HCT116 (cell line): ENCODE results near the gene DENND5B. TPM values are rescaled to one million over a fixed set of nuclear protein-coding genes. Genes with fewer than 3 reads are reported as not detected.
A peak's percentile ranks its signal among the peaks of the same experiment; 100 is the strongest.

Experiments used
- ATAC-seq: fragments of 200-7000 bp; cut with Tn5 transposase; 2 replicates; pipeline ENCODE4 v1.9.1; 2020; ENCODE audit warnings: mild to moderate bottlenecking, moderate library complexity
- BruUV-seq: library from RNA; stranded (reverse); fragments of 400-500 nt; replicated peaks from 2 replicates; lab custom pipeline; 2021; lab: Mats Ljungman, UMichigan
- CTCF ChIA-PET: fragments of 300-600 bp; sonication (Branson Sonifier 250); formaldehyde crosslinking; loops from one replicate; lab custom pipeline; 2021; ENCODE audit warnings: antibody characterized with exemption; lab: Charles Lee
- POLR2A ChIA-PET: fragments of 300-600, 350-600 bp; sonication (Branson Sonifier 250); formaldehyde crosslinking; loops from one replicate; lab custom pipeline; 2021; ENCODE audit warnings: antibody characterized with exemption; lab: Charles Lee
- RAD21 ChIA-PET, 2 experiments: fragments of 300-600 bp; sonication (Branson Sonifier 250); formaldehyde crosslinking; loops; one replicate each; lab custom pipeline; 2023; ENCODE audit warnings: low total read pairs in 2 of 2; ENCODE audit not compliant: uncharacterized antibody in 2 of 2, unreplicated experiment in 2 of 2, low non-redundant PET in 1 of 2; lab: Charles Lee
- DNase-seq: peaks from one replicate; pipeline ENCODE4 v3.0.0-alpha.2; 2010; ENCODE audit warnings: low read depth, low spot score
- H2AFZ ChIP-seq: fragments of 200-600 bp; shearing (Covaris generic), sonication (generic); 2 replicates; pipeline ENCODE4 v1.6.1; 2017; ENCODE audit warnings: low read depth, mixed run types, mixed read lengths, antibody characterized with exemption, low read length; ENCODE audit not compliant: poor library complexity, severe bottlenecking
- H3K27ac ChIP-seq: 2 replicates; pipeline ENCODE4 v1.5.1; 2012; ENCODE audit warnings: low read depth, low read length
- H3K27me3 ChIP-seq: fragments of 200-600 bp; sonication (generic); 2 replicates; pipeline ENCODE4 v1.6.1; 2016; ENCODE audit warnings: mixed run types, low read length, mixed read lengths; ENCODE audit not compliant: insufficient read depth
- H3K36me3 ChIP-seq, 2 experiments: fragments of 200-500 bp in 1 of 2; fragments of 200-600 bp in 1 of 2; sonication (Bioruptor generic) in 1 of 2; sonication (generic) in 1 of 2; 2 replicates each; pipeline versions ENCODE4 v1.5.1 to v1.6.1; 2014 to 2016; ENCODE audit warnings: low read length in 2 of 2, inconsistent platforms in 1 of 2, mixed read lengths in 1 of 2, mixed run types in 1 of 2; ENCODE audit not compliant: insufficient read depth in 2 of 2, control insufficient read depth in 1 of 2
- H3K4me1 ChIP-seq, 2 experiments: fragments of 200-600 bp in 1 of 2; sonication (generic) in 1 of 2; 2 replicates each; pipeline versions ENCODE4 v1.5.1 to v1.6.1; 2012 to 2017; ENCODE audit warnings: low read length in 2 of 2, inconsistent platforms in 1 of 2, mild to moderate bottlenecking in 1 of 2, mixed read lengths in 1 of 2, mixed run types in 1 of 2, moderate library complexity in 1 of 2; ENCODE audit not compliant: insufficient read depth in 2 of 2, control insufficient read depth in 1 of 2
- H3K4me2 ChIP-seq: fragments of 200-600 bp; sonication (generic); 2 replicates; pipeline ENCODE4 v1.6.1; 2017; ENCODE audit warnings: mixed run types, low read length, mixed read lengths
- H3K4me3 ChIP-seq, 2 experiments: fragments of 200-600 bp in 1 of 2; sonication (generic) in 1 of 2; replicated peaks in 1 of 2; 2 replicates each; pipeline ENCODE4 v1.5.1; 2011 to 2016; ENCODE audit warnings: low read length in 2 of 2, control low read depth in 1 of 2, low read depth in 1 of 2, mild to moderate bottlenecking in 1 of 2, mixed read lengths in 1 of 2, mixed run types in 1 of 2
- H3K79me2 ChIP-seq: fragments of 200-600 bp; sonication (generic); 2 replicates; pipeline ENCODE4 v1.6.1; 2017; ENCODE audit warnings: mild to moderate bottlenecking, mixed run types, low read length, moderate library complexity, mixed read lengths; ENCODE audit not compliant: insufficient read depth
- H3K9ac ChIP-seq: fragments of 200-600 bp; sonication (generic); 2 replicates; pipeline ENCODE4 v1.6.1; 2016; ENCODE audit warnings: low read length, mixed read lengths
- H3K9me2 ChIP-seq: fragments of 200-600 bp; sonication (generic), shearing (Covaris generic); 2 replicates; pipeline ENCODE4 v1.6.1; 2017; ENCODE audit warnings: mixed run types, mild to moderate bottlenecking, moderate library complexity; ENCODE audit not compliant: insufficient read depth
- H3K9me3 ChIP-seq, 2 experiments: fragments of 200-500 bp in 1 of 2; fragments of 200-600 bp in 1 of 2; sonication (Bioruptor generic) in 1 of 2; sonication (generic) in 1 of 2; 2 replicates each; pipeline ENCODE4 v1.6.1; 2014 to 2017; ENCODE audit warnings: low read length in 2 of 2, mixed read lengths in 2 of 2, inconsistent platforms in 1 of 2, low read depth in 1 of 2, mild to moderate bottlenecking in 1 of 2, mixed run types in 1 of 2, moderate library complexity in 1 of 2; ENCODE audit not compliant: control insufficient read depth in 1 of 2, insufficient read depth in 1 of 2
- H4K20me1 ChIP-seq: fragments of 200-600 bp; sonication (generic), shearing (Covaris generic); 2 replicates; pipeline ENCODE4 v1.6.1; 2017; ENCODE audit warnings: mixed run types, mild to moderate bottlenecking, moderate library complexity; ENCODE audit not compliant: insufficient read depth
- CBX3 ChIP-seq: IDR thresholded peaks from 2 replicates; pipeline ENCODE4 v1.6.1; 2012; ENCODE audit warnings: low read depth
- CEBPB ChIP-seq: IDR thresholded peaks from 2 replicates; pipeline ENCODE4 v1.6.1; 2012; ENCODE audit warnings: low read depth
- EGR1 ChIP-seq: IDR thresholded peaks from 2 replicates; pipeline ENCODE4 v1.6.1; 2012; ENCODE audit warnings: low read depth
- ELF1 ChIP-seq: IDR thresholded peaks from 2 replicates; pipeline ENCODE4 v1.6.1; 2012; ENCODE audit warnings: low read depth, borderline replicate concordance
- EZH2phosphoT487 ChIP-seq: fragments of 200-600 bp; IDR thresholded peaks from 2 replicates; pipeline ENCODE4 v1.6.1; 2018; ENCODE audit warnings: antibody characterized with exemption, borderline replicate concordance
- FOSL1 ChIP-seq: IDR thresholded peaks from 2 replicates; pipeline ENCODE4 v1.6.1; 2012; ENCODE audit warnings: low read depth
- JUND ChIP-seq: IDR thresholded peaks from 2 replicates; pipeline ENCODE4 v1.6.1; 2012
- MAX ChIP-seq: IDR thresholded peaks from 2 replicates; pipeline ENCODE4 v1.6.1; 2012
- POLR2A ChIP-seq: IDR thresholded peaks from 2 replicates; pipeline ENCODE4 v1.7.0; 2011; ENCODE audit warnings: borderline replicate concordance; ENCODE audit not compliant: insufficient read depth, insufficient read length; ENCODE audit errors: extremely low read depth
- POLR2AphosphoS5 ChIP-seq: IDR thresholded peaks from 2 replicates; pipeline ENCODE4 v1.6.1; 2011; ENCODE audit warnings: mild to moderate bottlenecking, low read depth, low read length, moderate library complexity
- RAD21 ChIP-seq: IDR thresholded peaks from 2 replicates; pipeline ENCODE4 v1.6.1; 2012; ENCODE audit warnings: low read depth, mild to moderate bottlenecking
- SP1 ChIP-seq: IDR thresholded peaks from 2 replicates; pipeline ENCODE4 v1.6.1; 2012; ENCODE audit warnings: low read depth
- SRF ChIP-seq: IDR thresholded peaks from 2 replicates; pipeline ENCODE4 v1.6.1; 2012; ENCODE audit warnings: low read depth
- TCF7L2 ChIP-seq: IDR thresholded peaks from 2 replicates; pipeline ENCODE4 v1.7.0; 2011; ENCODE audit warnings: borderline replicate concordance, inconsistent platforms; ENCODE audit not compliant: insufficient read depth, insufficient read length; ENCODE audit errors: extremely low read depth
- ZFX ChIP-seq: fragments of 450-650 bp; IDR thresholded peaks from 2 replicates; pipeline ENCODE4 v1.6.1; 2017
- ZNF274 ChIP-seq: fragments of 200-500 bp; sonication (Bioruptor generic); IDR thresholded peaks from 2 replicates; pipeline ENCODE4 v1.6.1; 2014; ENCODE audit warnings: mild to moderate bottlenecking, low read depth, low read length, inconsistent platforms
- intact Hi-C: fragments of 100-400 bp; cut with micrococcal nuclease; formaldehyde crosslinking; loops from 2 replicates; pipeline ENCODE4 v1.10.0; 2022
- total RNA-seq: library from RNA; stranded (reverse); gene quantifications from one replicate; pipeline ENCODE4 v1.2.1, GENCODE V29; 2021; ENCODE audit not compliant: unreplicated experiment
- TF ChIP-seq, protein P1 (sequence below), 3 experiments: fragments of 200-600 bp in 1 of 3; sonication (generic) in 1 of 3; IDR thresholded peaks in 2 of 3; conservative IDR thresholded peaks in 1 of 3; 2 replicates each; pipeline ENCODE4 v1.5.1; 2012 to 2017; ENCODE audit warnings: low read depth in 2 of 3, low read length in 2 of 3, antibody characterized with exemption in 1 of 3, borderline replicate concordance in 1 of 3, control low read depth in 1 of 3, mild to moderate bottlenecking in 1 of 3, mixed read lengths in 1 of 3, mixed run types in 1 of 3, moderate library complexity in 1 of 3; ENCODE audit not compliant: insufficient read depth in 1 of 3
- TF ChIP-seq, protein P2 (sequence below): IDR thresholded peaks from 2 replicates; pipeline ENCODE4 v1.6.1; 2011; ENCODE audit warnings: mild to moderate bottlenecking, low read length, moderate library complexity; ENCODE audit not compliant: insufficient replicate concordance; ENCODE audit errors: extremely low read depth
- TF ChIP-seq, protein P3 (sequence below): IDR thresholded peaks from 2 replicates; pipeline ENCODE4 v1.6.1; 2012; ENCODE audit warnings: low read depth

DENND5B gene
- total RNA-seq, 1 experiment from 2014 or later, result 19.2 TPM

DNA sequence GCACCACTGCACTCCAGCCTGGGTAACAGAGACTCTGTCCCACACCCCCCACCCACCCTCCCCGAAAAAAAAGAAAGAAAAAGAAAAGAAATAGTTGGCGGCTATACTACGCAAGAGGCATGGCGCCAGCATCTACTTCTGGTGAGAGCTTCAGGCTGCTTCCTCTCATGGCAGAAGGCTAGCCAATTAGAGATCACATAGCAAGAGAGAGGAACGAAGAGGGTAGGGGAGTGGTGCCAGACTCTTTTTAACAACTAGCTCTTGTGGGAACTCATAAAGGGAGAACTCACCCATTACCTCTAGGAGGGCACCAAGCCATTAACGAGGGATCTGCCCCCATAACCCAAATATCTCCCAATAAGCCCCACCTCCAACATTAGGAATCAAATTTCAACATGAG, 6.2 kb downstream of the DENND5B start:
- H3K27me3 ChIP-seq, result no peaks in the 10 kb centered on the region
- no peaks in the 10 kb centered on the region for H3K36me3 ChIP-seq
- no peaks in the 10 kb centered on the region for H4K20me1 ChIP-seq
- ChIA-PET CTCF (no interaction called here), POLR2A (interaction anchor here (0.6 kb wide), 1 partner anchor 19 kb away, joined by 4 read pairs; no protein-coding TSS in a partner anchor), RAD21 (interaction anchor here in 1 of 2 experiments (0.5 to 0.6 kb wide), 2 partner anchors 114 to 128 kb away, joined by 3 read pairs; no protein-coding TSS in a partner anchor)
- H3K9ac ChIP-seq, result no peak overlapping the region
- no peak for ATAC-seq
- H2AFZ ChIP-seq, result no peak overlapping the region
- peaks cover 30 to 35% of the 10 kb centered on the region in 2 experiments for H3K4me1 ChIP-seq
- TF ChIP-seq CBX3 (no peak), FOSL1 (no peak), MAX (no peak), SRF (no peak), ZNF274 (no peak), POLR2A (no peak), TCF7L2 (no peak), EZH2phosphoT487 (no peak), JUND (no peak), CEBPB (no peak), ZFX (no peak), POLR2AphosphoS5 (no peak), RAD21 (no peak), SP1 (no peak), EGR1 (no peak), ELF1 (no peak)
- TF ChIP-seq, protein P1, sequence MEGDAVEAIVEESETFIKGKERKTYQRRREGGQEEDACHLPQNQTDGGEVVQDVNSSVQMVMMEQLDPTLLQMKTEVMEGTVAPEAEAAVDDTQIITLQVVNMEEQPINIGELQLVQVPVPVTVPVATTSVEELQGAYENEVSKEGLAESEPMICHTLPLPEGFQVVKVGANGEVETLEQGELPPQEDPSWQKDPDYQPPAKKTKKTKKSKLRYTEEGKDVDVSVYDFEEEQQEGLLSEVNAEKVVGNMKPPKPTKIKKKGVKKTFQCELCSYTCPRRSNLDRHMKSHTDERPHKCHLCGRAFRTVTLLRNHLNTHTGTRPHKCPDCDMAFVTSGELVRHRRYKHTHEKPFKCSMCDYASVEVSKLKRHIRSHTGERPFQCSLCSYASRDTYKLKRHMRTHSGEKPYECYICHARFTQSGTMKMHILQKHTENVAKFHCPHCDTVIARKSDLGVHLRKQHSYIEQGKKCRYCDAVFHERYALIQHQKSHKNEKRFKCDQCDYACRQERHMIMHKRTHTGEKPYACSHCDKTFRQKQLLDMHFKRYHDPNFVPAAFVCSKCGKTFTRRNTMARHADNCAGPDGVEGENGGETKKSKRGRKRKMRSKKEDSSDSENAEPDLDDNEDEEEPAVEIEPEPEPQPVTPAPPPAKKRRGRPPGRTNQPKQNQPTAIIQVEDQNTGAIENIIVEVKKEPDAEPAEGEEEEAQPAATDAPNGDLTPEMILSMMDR (IDR thresholded peaks at IDR 0.05 in 2 of 3, conservative IDR thresholded peaks at IDR 0.05 in 1 of 3; ENCODE audit: borderline replicate concordance in 1 of 3, insufficient read depth in 1 of 3, low read depth in 2 of 3, low read length in 2 of 3), result no peak
- TF ChIP-seq, protein P2, sequence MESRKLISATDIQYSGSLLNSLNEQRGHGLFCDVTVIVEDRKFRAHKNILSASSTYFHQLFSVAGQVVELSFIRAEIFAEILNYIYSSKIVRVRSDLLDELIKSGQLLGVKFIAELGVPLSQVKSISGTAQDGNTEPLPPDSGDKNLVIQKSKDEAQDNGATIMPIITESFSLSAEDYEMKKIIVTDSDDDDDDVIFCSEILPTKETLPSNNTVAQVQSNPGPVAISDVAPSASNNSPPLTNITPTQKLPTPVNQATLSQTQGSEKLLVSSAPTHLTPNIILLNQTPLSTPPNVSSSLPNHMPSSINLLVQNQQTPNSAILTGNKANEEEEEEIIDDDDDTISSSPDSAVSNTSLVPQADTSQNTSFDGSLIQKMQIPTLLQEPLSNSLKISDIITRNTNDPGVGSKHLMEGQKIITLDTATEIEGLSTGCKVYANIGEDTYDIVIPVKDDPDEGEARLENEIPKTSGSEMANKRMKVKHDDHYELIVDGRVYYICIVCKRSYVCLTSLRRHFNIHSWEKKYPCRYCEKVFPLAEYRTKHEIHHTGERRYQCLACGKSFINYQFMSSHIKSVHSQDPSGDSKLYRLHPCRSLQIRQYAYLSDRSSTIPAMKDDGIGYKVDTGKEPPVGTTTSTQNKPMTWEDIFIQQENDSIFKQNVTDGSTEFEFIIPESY, result no peak
- TF ChIP-seq, protein P3, sequence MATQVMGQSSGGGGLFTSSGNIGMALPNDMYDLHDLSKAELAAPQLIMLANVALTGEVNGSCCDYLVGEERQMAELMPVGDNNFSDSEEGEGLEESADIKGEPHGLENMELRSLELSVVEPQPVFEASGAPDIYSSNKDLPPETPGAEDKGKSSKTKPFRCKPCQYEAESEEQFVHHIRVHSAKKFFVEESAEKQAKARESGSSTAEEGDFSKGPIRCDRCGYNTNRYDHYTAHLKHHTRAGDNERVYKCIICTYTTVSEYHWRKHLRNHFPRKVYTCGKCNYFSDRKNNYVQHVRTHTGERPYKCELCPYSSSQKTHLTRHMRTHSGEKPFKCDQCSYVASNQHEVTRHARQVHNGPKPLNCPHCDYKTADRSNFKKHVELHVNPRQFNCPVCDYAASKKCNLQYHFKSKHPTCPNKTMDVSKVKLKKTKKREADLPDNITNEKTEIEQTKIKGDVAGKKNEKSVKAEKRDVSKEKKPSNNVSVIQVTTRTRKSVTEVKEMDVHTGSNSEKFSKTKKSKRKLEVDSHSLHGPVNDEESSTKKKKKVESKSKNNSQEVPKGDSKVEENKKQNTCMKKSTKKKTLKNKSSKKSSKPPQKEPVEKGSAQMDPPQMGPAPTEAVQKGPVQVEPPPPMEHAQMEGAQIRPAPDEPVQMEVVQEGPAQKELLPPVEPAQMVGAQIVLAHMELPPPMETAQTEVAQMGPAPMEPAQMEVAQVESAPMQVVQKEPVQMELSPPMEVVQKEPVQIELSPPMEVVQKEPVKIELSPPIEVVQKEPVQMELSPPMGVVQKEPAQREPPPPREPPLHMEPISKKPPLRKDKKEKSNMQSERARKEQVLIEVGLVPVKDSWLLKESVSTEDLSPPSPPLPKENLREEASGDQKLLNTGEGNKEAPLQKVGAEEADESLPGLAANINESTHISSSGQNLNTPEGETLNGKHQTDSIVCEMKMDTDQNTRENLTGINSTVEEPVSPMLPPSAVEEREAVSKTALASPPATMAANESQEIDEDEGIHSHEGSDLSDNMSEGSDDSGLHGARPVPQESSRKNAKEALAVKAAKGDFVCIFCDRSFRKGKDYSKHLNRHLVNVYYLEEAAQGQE, result no peak
- intact Hi-C loops, result no loop called here
- no peak overlapping the region for H3K27ac ChIP-seq
- H3K4me2 ChIP-seq, result peak overlapping the region; percentile 4; the same call in 1 of the 2 replicates
- DNase-seq, result no peak
- BruUV-seq, result no TSS peak
- no peaks in the 10 kb centered on the region for H3K9me3 ChIP-seq
- H3K79me2 ChIP-seq, result peaks cover 86% of the 10 kb centered on the region
- no peaks in the 10 kb centered on the region for H3K9me2 ChIP-seq
- no peak overlapping the region for H3K4me3 ChIP-seq
